Measurements from ENCODE around the gene ARFRP1.
"Not testable (repeated sequence)": the region's sequence is repeated elsewhere in the genome, so short reads cannot be mapped to it uniquely, and the experiment has no call there.

The ARFRP1 gene

DNA sequence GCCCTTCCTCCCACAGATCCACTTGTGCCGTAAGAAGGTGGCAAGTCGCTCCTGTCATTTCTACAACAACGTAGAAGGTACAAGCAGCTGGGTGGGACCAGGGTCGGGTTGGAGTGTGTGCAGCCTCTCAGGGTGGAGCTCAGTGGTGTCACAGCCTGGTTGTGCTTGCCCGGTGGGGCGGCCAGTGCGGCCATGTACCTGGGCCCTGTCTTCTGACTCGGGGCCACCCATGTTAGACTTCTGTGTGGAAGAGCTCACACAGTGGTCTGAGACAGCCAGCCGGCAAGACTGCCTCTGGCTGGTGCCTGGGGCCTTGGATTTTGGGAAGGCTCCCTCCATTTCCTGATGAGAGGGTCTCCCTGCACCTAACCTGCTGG is 45.0 kb downstream of the ARFRP1 start:
- Mint-ChIP-seq H3K27ac (no peak overlapping the region), H3K27me3 (peaks cover 5% of the 10 kb centered on the region), H3K9me3 (no peaks in the 10 kb centered on the region), H3K4me1 (peaks cover 21% of the 10 kb centered on the region), H3K4me3 (no peak overlapping the region), H3K36me3 (peaks cover 6% of the 10 kb centered on the region)
- CTCF ChIA-PET, result no interaction called here
- DNase-seq, result no peak

GRCh38 chr20:63661959-63662812 is 45.6 kb downstream of the ARFRP1 start:
- peaks cover 6% of the 10 kb centered on the region for H3K27me3 Mint-ChIP-seq
- peaks cover 24% of the 10 kb centered on the region for H3K4me1 Mint-ChIP-seq
- no peaks in the 10 kb centered on the region for H3K9me3 Mint-ChIP-seq
- no peak overlapping the region for H3K4me3 Mint-ChIP-seq
- peaks cover 6% of the 10 kb centered on the region for H3K36me3 Mint-ChIP-seq
- CTCF ChIA-PET, result no interaction called here
- no peak for DNase-seq
- no peak overlapping the region for H3K27ac Mint-ChIP-seq

GRCh38 chr20:63661108-63661507 is 46.7 kb downstream of the ARFRP1 start:
- no peaks in the 10 kb centered on the region for H3K9me3 Mint-ChIP-seq
- H3K4me1 Mint-ChIP-seq, result peaks cover 26% of the 10 kb centered on the region
- H3K36me3 Mint-ChIP-seq, result peaks cover 6% of the 10 kb centered on the region
- peaks cover 6% of the 10 kb centered on the region for H3K27me3 Mint-ChIP-seq
- H3K27ac Mint-ChIP-seq, result no peak overlapping the region
- no peak overlapping the region for H3K4me3 Mint-ChIP-seq
- CTCF ChIA-PET, result interaction anchor here (0.5 kb wide), 1 partner anchor 206 kb away, joined by 3 read pairs; no protein-coding TSS in a partner anchor
- DNase-seq, result no peak

DNA sequence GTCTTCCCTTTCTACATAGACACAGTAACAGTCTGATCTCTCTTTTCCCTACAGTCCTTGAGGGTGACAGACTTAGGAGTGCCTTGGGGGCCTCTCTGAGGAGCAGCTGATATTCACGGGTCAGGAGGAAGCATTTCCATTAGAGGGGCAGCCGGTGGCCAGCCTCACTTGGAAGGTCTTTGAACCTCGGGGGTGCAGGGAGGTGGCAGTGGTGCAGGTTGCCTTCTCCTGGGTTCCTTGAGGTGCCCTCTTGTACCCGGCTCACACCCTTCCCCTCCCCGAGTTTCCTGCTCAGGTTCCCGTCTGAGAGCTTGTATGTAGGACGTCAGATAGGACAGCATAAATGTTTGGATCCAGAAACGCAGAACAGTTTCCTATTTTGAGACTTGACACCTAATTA is 47.2 kb downstream of the ARFRP1 start:
- CTCF ChIA-PET, result no interaction called here
- no peak overlapping the region for H3K4me3 Mint-ChIP-seq
- H3K9me3 Mint-ChIP-seq, result no peaks in the 10 kb centered on the region
- no peak for DNase-seq
- H3K27ac Mint-ChIP-seq, result no peak overlapping the region
- peaks cover 3% of the 10 kb centered on the region for H3K36me3 Mint-ChIP-seq
- peaks cover 6% of the 10 kb centered on the region for H3K27me3 Mint-ChIP-seq
- H3K4me1 Mint-ChIP-seq, result peaks cover 26% of the 10 kb centered on the region

- H3K27me3 Mint-ChIP-seq, CTCF ChIA-PET, H3K36me3 Mint-ChIP-seq, H3K9me3 Mint-ChIP-seq, H3K27ac Mint-ChIP-seq, DNase-seq: not testable (repeated sequence)
- H3K4me1 Mint-ChIP-seq, result peaks cover 26% of the 10 kb centered on the region
- peak overlapping the region; percentile 84 for H3K4me3 Mint-ChIP-seq
Observed at GRCh38 chr20:63660174-63660573, 47.6 kb downstream of the ARFRP1 start.

- Mint-ChIP-seq H3K27ac (no peak overlapping the region), H3K27me3 (peaks cover 11% of the 10 kb centered on the region), H3K36me3 (peaks cover 3% of the 10 kb centered on the region), H3K9me3 (no peaks in the 10 kb centered on the region), H3K4me1 (peaks cover 31% of the 10 kb centered on the region), H3K4me3 (peak overlapping the region; percentile 84)
- DNase-seq, result no peak
- CTCF ChIA-PET, result no interaction called here
Observed at GRCh38 chr20:63659370-63659769, 48.4 kb downstream of the ARFRP1 start.

- peak overlapping the region; percentile 88 for H3K27ac Mint-ChIP-seq
- peak; percentile 53 for DNase-seq
- H3K36me3 Mint-ChIP-seq, result peaks cover 3% of the 10 kb centered on the region
- H3K4me1 Mint-ChIP-seq, result peaks cover 37% of the 10 kb centered on the region
- H3K27me3 Mint-ChIP-seq, result peaks cover 17% of the 10 kb centered on the region
- no peaks in the 10 kb centered on the region for H3K9me3 Mint-ChIP-seq
- H3K4me3 Mint-ChIP-seq, result peak overlapping the region; percentile 84
- CTCF ChIA-PET, result interaction anchor here (0.6 to 1.7 kb wide), 4 partner anchors 10 to 462 kb away, joined by 3 to 7 read pairs (median 4); no protein-coding TSS in a partner anchor
Observed at GRCh38 chr20:63658749-63659187, 49.0 kb downstream of the ARFRP1 start.

- Mint-ChIP-seq H3K27ac (peak within 1 kb of the TSS; percentile 88), H3K4me1 (peaks cover 38% of the 10 kb centered on the region), H3K36me3 (peaks cover 3% of the 10 kb centered on the region), H3K4me3 (peak within 1 kb of the TSS; percentile 84), H3K27me3 (peaks cover 24% of the 10 kb centered on the region), H3K9me3 (no peaks in the 10 kb centered on the region)
- DNase-seq, result peak; percentile 89
- CTCF ChIA-PET, result interaction anchor here (0.6 to 1.7 kb wide), 4 partner anchors 10 to 463 kb away, joined by 3 to 7 read pairs (median 4); no protein-coding TSS in a partner anchor
Observed at GRCh38 chr20:63657937-63658748, 49.6 kb downstream of the ARFRP1 start, which contains the start of gene RTEL1. TSS of gene RTEL1 (plus strand) at chr20:63658312. CDS start at chr20:63659403, 1,091 bp downstream.

GRCh38 chr20:63657260-63657936 is 50.4 kb downstream of the ARFRP1 start:
- Mint-ChIP-seq H3K4me1 (peaks cover 38% of the 10 kb centered on the region), H3K9me3 (no peaks in the 10 kb centered on the region), H3K27me3 (peaks cover 25% of the 10 kb centered on the region), H3K27ac (peak overlapping the region; percentile 88), H3K36me3 (peaks cover 2% of the 10 kb centered on the region), H3K4me3 (peak overlapping the region; percentile 84)
- CTCF ChIA-PET, result interaction anchor here (1.3 to 1.7 kb wide), 2 partner anchors 15 to 120 kb away, joined by 4 to 7 read pairs; no protein-coding TSS in a partner anchor
- DNase-seq, result no peak

DNA sequence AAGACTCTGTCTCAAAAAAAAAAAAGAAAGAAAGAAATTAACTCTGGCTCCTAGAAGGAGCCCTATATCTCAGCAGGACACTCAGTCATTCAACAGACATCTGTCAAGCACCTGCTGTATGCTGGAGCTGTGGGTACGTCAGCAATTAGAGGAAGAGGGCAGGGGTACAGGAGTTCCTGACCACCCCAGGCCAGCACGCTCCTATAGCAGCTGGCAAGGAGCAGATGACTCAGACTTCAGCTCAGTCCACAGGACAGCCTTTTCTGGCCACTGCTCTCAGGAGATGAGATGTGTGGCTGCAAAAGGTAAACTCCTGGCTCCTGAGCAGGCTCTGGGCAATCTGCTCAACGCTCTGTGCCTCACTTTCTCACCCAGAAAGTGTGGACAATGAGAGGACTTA is 51.3 kb downstream of the ARFRP1 start:
- H3K27ac Mint-ChIP-seq, result no peak overlapping the region

DNA sequence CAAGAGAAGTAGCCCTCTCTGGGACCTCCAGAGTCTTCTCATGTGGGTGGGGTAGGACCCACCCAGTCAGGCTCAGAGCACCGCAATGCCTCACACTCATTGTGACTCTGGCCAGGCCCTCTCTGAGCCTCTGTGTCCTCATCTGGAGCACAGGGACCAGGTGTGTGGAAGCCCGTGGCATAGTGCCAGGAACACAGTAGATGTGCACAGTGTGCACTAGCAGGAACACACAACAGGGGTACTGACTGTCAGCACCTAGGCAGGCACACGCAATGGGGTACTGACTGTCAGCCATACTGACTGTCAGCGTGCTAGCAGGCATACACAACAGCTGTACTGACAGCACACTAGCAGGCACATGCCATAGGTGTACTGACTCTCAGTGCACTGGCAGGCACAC is 52.5 kb downstream of the ARFRP1 start:
- Mint-ChIP-seq H3K36me3 (no peaks in the 10 kb centered on the region), H3K9me3 (no peaks in the 10 kb centered on the region), H3K4me3 (no peak overlapping the region), H3K27me3 (peaks cover 41% of the 10 kb centered on the region), H3K27ac (no peak overlapping the region), H3K4me1 (peaks cover 46% of the 10 kb centered on the region)
- CTCF ChIA-PET, result no interaction called here
- no peak for DNase-seq

More for the DNA sequence above, 51.3 kb downstream of the ARFRP1 start:
- peaks cover 34% of the 10 kb centered on the region for H3K27me3 Mint-ChIP-seq
- no peaks in the 10 kb centered on the region for H3K36me3 Mint-ChIP-seq
- no peaks in the 10 kb centered on the region for H3K9me3 Mint-ChIP-seq
- H3K4me3 Mint-ChIP-seq, result no peak overlapping the region
- peaks cover 42% of the 10 kb centered on the region for H3K4me1 Mint-ChIP-seq
- no peak for DNase-seq
- CTCF ChIA-PET, result no interaction called here

DNA sequence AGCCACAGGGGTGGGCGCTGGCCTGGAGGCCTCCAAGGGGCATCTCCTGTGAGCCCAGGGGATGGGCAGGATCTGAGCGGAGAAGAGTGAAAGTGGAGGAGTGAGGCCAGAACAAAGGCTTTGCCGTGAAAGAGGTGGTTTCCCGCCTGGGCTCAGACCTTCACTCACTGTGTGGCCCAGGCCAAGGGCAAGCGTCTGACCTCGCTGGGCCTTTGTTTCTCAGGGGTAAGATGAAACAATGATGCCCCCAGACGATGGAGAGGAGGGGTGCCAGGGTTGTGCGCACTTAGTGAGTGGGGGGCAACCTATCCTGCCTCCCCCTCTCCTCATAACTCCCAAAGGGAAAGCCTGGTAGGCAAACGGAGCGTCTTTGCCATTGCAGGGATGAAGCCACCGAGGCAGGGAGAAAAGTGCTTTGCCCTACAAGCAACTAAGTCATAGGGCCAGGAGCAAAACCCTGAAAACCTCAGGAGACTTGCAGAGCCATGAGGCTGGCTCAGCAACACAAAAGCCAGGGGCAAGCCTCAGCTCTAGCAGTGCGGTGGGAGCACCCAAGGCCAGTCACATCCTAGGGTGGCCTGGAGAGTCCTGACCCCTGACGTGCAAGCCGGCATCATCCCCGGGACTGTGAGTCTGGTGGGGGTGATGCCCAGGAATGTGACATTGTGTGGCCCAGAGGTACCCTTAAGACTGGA is 53.7 kb downstream of the ARFRP1 start:
- H3K27ac Mint-ChIP-seq, result peak overlapping the region; percentile 60
- CTCF ChIA-PET, result interaction anchor here (1.1 kb wide), 1 partner anchor 12 kb away, joined by 5 read pairs; no protein-coding TSS in a partner anchor
- peak overlapping the region; percentile 82 for H3K4me3 Mint-ChIP-seq
- no peaks in the 10 kb centered on the region for H3K36me3 Mint-ChIP-seq
- peaks cover 47% of the 10 kb centered on the region for H3K27me3 Mint-ChIP-seq
- DNase-seq, result no peak
- H3K4me1 Mint-ChIP-seq, result peaks cover 36% of the 10 kb centered on the region
- no peaks in the 10 kb centered on the region for H3K9me3 Mint-ChIP-seq
